Left renal cortex interstitium (tissue), 4 donors: ENCODE measurements around the gene EFNA3. TPM values are rescaled to one million over a fixed set of nuclear protein-coding genes. Genes with fewer than 3 reads are reported as not detected.

Experiments used
- DNase-seq, 4 donors: peaks; one replicate each; pipeline ENCODE4 v3.0.0-alpha.2; 2013; ENCODE audit warnings: low read depth in 4 of 4, low spot score in 2 of 4, missing footprints in 1 of 4
- polyA plus RNA-seq, 4 donors: library from polyadenylated mRNA; unstranded; fragments of 120-200 nt; gene quantifications; one replicate each; pipeline ENCODE4 v1.2.1, GENCODE V29; 2013; ENCODE audit not compliant: insufficient read length in 4 of 4

Gene EFNA3
- polyA plus RNA-seq, 4 donors = 4.9 to 9.4 (median 6.7) TPM

GRCh38 chr1:155044812-155045657 lies 33.6 kb upstream of the EFNA3 start:
- peak in 1 of 4 donors; percentile 27 for DNase-seq

- no peak for DNase-seq
Measured at GRCh38 chr1:155048449-155049334, 29.9 kb upstream of the EFNA3 start.

GRCh38 chr1:155049651-155050559 lies 28.7 kb upstream of the EFNA3 start:
- no peak for DNase-seq

GRCh38 chr1:155050560-155051341 lies 27.9 kb upstream of the EFNA3 start, which contains the start of gene ADAM15:
Gene ADAM15 (plus strand): TSS chr1:155051316. CDS start chr1:155051387, 71 bp downstream.
- DNase-seq = no peak

- no peak for DNase-seq
Measured at GRCh38 chr1:155051342-155051776, 27.3 kb upstream of the EFNA3 start.

GRCh38 chr1:155051777-155052398 lies 26.7 kb upstream of the EFNA3 start:
- DNase-seq = no peak

- no peak for DNase-seq
Measured at GRCh38 chr1:155052439-155053395, 25.9 kb upstream of the EFNA3 start.

- no peak for DNase-seq
Measured at GRCh38 chr1:155053531-155054105, 25.0 kb upstream of the EFNA3 start.

- DNase-seq = no peak
Measured at GRCh38 chr1:155057104-155057503, 21.5 kb upstream of the EFNA3 start.

- DNase-seq = no peak
Measured at GRCh38 chr1:155057788-155058211, 20.8 kb upstream of the EFNA3 start.

GRCh38 chr1:155060736-155061135 lies 17.9 kb upstream of the EFNA3 start:
- DNase-seq = no peak

GRCh38 chr1:155061381-155062150 lies 17.1 kb upstream of the EFNA3 start:
- no peak for DNase-seq

- DNase-seq = no peak
Measured at GRCh38 chr1:155062151-155062686, 16.4 kb upstream of the EFNA3 start.

- no peak for DNase-seq
Measured at GRCh38 chr1:155062702-155063411, 15.8 kb upstream of the EFNA3 start.

- DNase-seq = no peak
Measured at GRCh38 chr1:155063550-155064110, 15.0 kb upstream of the EFNA3 start, which contains the start of gene EFNA4. Gene EFNA4 (plus strand): TSS chr1:155063740. CDS start chr1:155063824, 84 bp downstream.
